K562 (cell line): ENCODE data around the gene IL17RC. TPM values are rescaled to one million over a fixed set of nuclear protein-coding genes. Genes with fewer than 3 reads are reported as not detected.

ENCODE experiments used
- ARID2 ChIP-seq: fragments of 450-650 bp; IDR thresholded peaks from 2 replicates; pipeline ENCODE4 v1.6.1; 2017; ENCODE audit warnings: antibody characterized with exemption, mild to moderate bottlenecking
- CBFB ChIP-seq: sonication (generic); formaldehyde crosslinking; IDR thresholded peaks from 2 replicates; pipeline ENCODE4 v1.4.0; 2020; ENCODE audit warnings: mild to moderate bottlenecking, missing genetic modification reagents
- CEBPB ChIP-seq: fragments of 450-650 bp; IDR thresholded peaks from 2 replicates; pipeline ENCODE4 v1.6.1; 2016; ENCODE audit warnings: missing genetic modification characterization, missing compliant biosample characterization
- MEF2A ChIP-seq: IDR thresholded peaks from 2 replicates; pipeline ENCODE4 v1.6.1; 2011; ENCODE audit warnings: low read depth, mild to moderate bottlenecking, low read length, moderate library complexity; ENCODE audit not compliant: control insufficient read depth
- NFIC ChIP-seq: fragments of 450-650 bp; IDR thresholded peaks from 2 replicates; pipeline ENCODE4 v1.6.1; 2017; ENCODE audit warnings: mild to moderate bottlenecking, inconsistent platforms
- YBX1 ChIP-seq: fragments of 450-650 bp; IDR thresholded peaks from 2 replicates; pipeline ENCODE4 v1.7.1; 2016; ENCODE audit warnings: mild to moderate bottlenecking
- ZFX ChIP-seq: sonication (generic); formaldehyde crosslinking; IDR thresholded peaks from 2 replicates; pipeline ENCODE4 v1.8.0; 2022; ENCODE audit warnings: mild to moderate bottlenecking, missing genetic modification reagents, moderate library complexity
- ZNF707 ChIP-seq: fragments of 250-450 bp; sonication (Bioruptor Pico); conservative IDR thresholded peaks from 2 replicates; pipeline ENCODE4 v1.8.0; 2022; ENCODE audit warnings: inconsistent platforms, mild to moderate bottlenecking, moderate library complexity
- polyA plus RNA-seq, 8 experiments: library from polyadenylated mRNA; depleted of rRNA in 4 of 8; stranded (reverse) in 5 of 8; unstranded in 3 of 8; fragments of >200 nt; fragmentation: Nextera tagmentation in 2 of 8; fragmentation: Illumina TruSeq in 1 of 8; extraction: Ambion mirVana in 2 of 8; extraction: Trizol in 1 of 8; gene quantifications; 2 replicates each; pipeline versions ENCODE4 v1.2.1 to v1.2.3, GENCODE V29; 2011 to 2014; ENCODE audit warnings: inconsistent platforms in 1 of 8, missing spikeins in 1 of 8
- total RNA-seq, 7 experiments: library from RNA; depleted of rRNA in 6 of 7; stranded (reverse); fragments of >200 nt in 6 of 7; fragmentation: Illumina TruSeq in 2 of 7; extraction: Trizol in 2 of 7; gene quantifications; 2 replicates each; pipeline versions ENCODE4 v1.2.1 to v1.2.3, GENCODE V29; 2011 to 2021; ENCODE audit warnings: low replicate concordance in 1 of 7
- TF ChIP-seq, protein P1 (sequence below), 2 experiments: fragments of 450-650 bp; conservative IDR thresholded peaks; 2 replicates each; pipeline ENCODE4 v1.6.1; 2017; ENCODE audit warnings: mild to moderate bottlenecking in 2 of 2, moderate library complexity in 2 of 2
- TF ChIP-seq, protein P2 (sequence below): fragments of 250-450 bp; sonication (Bioruptor Pico); IDR thresholded peaks from 2 replicates; pipeline ENCODE4 v1.8.0; 2022; ENCODE audit warnings: moderate library complexity, mild to moderate bottlenecking, inconsistent platforms
- TF ChIP-seq, protein P3 (sequence below): IDR thresholded peaks from 2 replicates; pipeline ENCODE4 v1.6.1; 2011; ENCODE audit not compliant: insufficient read length; ENCODE audit errors: extremely low read depth

IL17RC gene
- total and polyA plus RNA-seq, 9 of the 15 experiments (the other 6 are each of a cell fraction or from before 2014, with no cell fraction given) = 0.15 to 11.4 (median 7.1) TPM; not detected in 1

DNA sequence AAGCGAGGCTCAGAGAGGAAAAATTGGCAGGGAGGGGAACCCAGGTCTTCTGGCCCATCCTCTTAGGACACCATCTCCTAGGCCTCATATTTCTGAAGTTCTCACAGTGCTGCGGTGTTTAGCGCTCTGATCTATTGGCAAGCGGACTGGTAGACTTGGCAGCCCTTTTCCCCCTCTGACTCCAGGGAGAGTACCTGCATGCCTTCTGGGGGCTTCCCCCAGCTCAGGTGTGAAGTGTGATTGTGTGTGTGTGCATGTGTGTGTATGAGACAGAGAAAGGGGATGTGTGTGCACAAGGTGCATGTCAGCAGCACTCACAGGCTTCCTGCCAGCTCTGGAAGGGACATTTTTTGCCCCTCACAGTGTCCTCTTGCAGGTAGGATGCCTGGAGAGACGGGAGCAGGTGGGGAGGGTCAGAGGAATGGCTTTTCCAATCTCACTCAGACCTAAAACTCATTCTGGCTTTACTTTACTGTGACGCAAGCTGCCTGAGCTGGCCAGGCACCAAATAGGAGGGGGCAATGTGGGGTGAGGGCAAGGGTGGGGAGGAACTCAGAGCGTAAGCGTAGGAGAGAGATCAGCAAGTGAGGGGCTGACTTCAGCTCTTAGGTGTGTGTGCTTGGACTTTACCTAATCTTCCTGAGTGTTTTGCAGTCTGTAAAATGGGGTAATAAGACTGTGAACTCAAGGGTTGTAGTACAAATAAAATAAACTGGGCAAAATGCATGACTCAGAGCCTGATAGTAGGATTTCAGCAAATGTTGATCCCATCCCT, 18.2 kb upstream of the IL17RC start (continued):
- TF ChIP-seq, protein P1, sequence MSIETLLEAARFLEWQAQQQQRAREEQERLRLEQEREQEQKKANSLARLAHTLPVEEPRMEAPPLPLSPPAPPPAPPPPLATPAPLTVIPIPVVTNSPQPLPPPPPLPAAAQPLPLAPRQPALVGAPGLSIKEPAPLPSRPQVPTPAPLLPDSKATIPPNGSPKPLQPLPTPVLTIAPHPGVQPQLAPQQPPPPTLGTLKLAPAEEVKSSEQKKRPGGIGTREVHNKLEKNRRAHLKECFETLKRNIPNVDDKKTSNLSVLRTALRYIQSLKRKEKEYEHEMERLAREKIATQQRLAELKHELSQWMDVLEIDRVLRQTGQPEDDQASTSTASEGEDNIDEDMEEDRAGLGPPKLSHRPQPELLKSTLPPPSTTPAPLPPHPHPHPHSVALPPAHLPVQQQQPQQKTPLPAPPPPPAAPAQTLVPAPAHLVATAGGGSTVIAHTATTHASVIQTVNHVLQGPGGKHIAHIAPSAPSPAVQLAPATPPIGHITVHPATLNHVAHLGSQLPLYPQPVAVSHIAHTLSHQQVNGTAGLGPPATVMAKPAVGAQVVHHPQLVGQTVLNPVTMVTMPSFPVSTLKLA (conservative IDR thresholded peaks at IDR 0.05) = no peak
- TF ChIP-seq ZNF707 (CRISPR knock-in tag) (no peak), YBX1 (no peak), ZFX (CRISPR knock-in tag) (peak; percentile 42; the same call in 1 of the 2 replicates), ARID2 (no peak), MEF2A (no peak), CEBPB (tag) (peak; percentile 43), NFIC (peak; percentile 48), CBFB (CRISPR knock-in tag) (no peak)
- TF ChIP-seq, protein P2, sequence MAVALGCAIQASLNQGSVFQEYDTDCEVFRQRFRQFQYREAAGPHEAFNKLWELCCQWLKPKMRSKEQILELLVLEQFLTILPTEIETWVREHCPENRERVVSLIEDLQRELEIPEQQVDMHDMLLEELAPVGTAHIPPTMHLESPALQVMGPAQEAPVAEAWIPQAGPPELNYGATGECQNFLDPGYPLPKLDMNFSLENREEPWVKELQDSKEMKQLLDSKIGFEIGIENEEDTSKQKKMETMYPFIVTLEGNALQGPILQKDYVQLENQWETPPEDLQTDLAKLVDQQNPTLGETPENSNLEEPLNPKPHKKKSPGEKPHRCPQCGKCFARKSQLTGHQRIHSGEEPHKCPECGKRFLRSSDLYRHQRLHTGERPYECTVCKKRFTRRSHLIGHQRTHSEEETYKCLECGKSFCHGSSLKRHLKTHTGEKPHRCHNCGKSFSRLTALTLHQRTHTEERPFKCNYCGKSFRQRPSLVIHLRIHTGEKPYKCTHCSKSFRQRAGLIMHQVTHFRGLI (CRISPR knock-in tag) = no peak
- TF ChIP-seq, protein P3, sequence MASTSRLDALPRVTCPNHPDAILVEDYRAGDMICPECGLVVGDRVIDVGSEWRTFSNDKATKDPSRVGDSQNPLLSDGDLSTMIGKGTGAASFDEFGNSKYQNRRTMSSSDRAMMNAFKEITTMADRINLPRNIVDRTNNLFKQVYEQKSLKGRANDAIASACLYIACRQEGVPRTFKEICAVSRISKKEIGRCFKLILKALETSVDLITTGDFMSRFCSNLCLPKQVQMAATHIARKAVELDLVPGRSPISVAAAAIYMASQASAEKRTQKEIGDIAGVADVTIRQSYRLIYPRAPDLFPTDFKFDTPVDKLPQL = no peak
